Upper lobe of left lung (tissue), 6 donors: ENCODE data around the gene LRRC8B. TPM values are rescaled to one million over a fixed set of nuclear protein-coding genes. Genes with fewer than 3 reads are reported as not detected.

Source experiments
- ATAC-seq, 2 donors: fragments of 200-7000 bp; cut with Tn5 transposase; one replicate each; pipeline ENCODE4 v1.9.1; 2022; ENCODE audit warnings: mild to moderate bottlenecking in 2 of 2, moderate library complexity in 2 of 2; ENCODE audit not compliant: low FRiP score in 2 of 2
- DNase-seq, 2 donors: peaks; one replicate each; pipeline ENCODE4 v3.0.0-alpha.2; 2019 to 2020
- H3K27ac ChIP-seq, 4 donors: fragments of 200-600 bp; sonication (generic); one replicate each; pipeline ENCODE4 v1.5.1; 2016 to 2019
- H3K27me3 ChIP-seq, 4 donors: fragments of 200-600 bp; sonication (generic); one replicate each; pipeline ENCODE4 v1.5.1; 2017 to 2019
- H3K36me3 ChIP-seq, 4 donors: fragments of 200-600 bp; sonication (generic); one replicate each; pipeline ENCODE4 v1.5.1; 2016 to 2019
- H3K4me1 ChIP-seq, 4 donors: fragments of 200-600 bp; sonication (generic); one replicate each; pipeline ENCODE4 v1.5.1; 2018 to 2019
- H3K4me3 ChIP-seq, 4 donors: fragments of 200-600 bp; sonication (generic); one replicate each; pipeline ENCODE4 v1.5.1; 2017 to 2019; ENCODE audit warnings: mild to moderate bottlenecking in 2 of 4, moderate library complexity in 1 of 4
- H3K9me3 ChIP-seq, 4 donors: fragments of 200-600 bp; sonication (generic); one replicate each; pipeline ENCODE4 v1.5.1; 2018 to 2019
- CTCF ChIP-seq, 6 experiments: fragments of 450-650 bp in 4 of 6; fragments of 200-600 bp in 2 of 6; sonication (generic) in 2 of 6; IDR thresholded peaks; one replicate each; pipeline ENCODE4 v1.5.1; 2016 to 2019; ENCODE audit warnings: antibody characterized with exemption in 6 of 6
- EP300 ChIP-seq, 4 donors: sonication (generic); formaldehyde crosslinking; IDR thresholded peaks; one replicate each; pipeline ENCODE4 v1.5.1; 2017; ENCODE audit warnings: antibody characterized with exemption in 4 of 4, control low read depth in 2 of 4
- POLR2A ChIP-seq, 4 donors: fragments of 450-650 bp; IDR thresholded peaks; one replicate each; pipeline ENCODE4 v1.5.1; 2016 to 2017; ENCODE audit warnings: antibody characterized with exemption in 4 of 4, mild to moderate bottlenecking in 2 of 4
- POLR2AphosphoS5 ChIP-seq, 2 donors: sonication (generic); formaldehyde crosslinking; IDR thresholded peaks; one replicate each; pipeline ENCODE4 v1.5.1; 2017; ENCODE audit warnings: antibody characterized with exemption in 2 of 2
- WGBS, 2 donors: methylation state at CpG; one replicate each; pipeline ENCODE4 v1.1.5; 2017 to 2018; 5-methylcytosine and 5-hydroxymethylcytosine counted together
- total RNA-seq, 6 donors: library from RNA; depleted of rRNA in 4 of 6; stranded (reverse); fragments of >200 nt in 4 of 6; gene quantifications; one replicate each; pipeline versions ENCODE4 v1.1.0 to v1.2.1, GENCODE V29; 2016 to 2021
- donor health status: DM: no; HTN: no; CAD: no; lungs with moderate emphysema.
- donor health status: DM: no; HTN: yes; CAD: no; lungs with severe emphysema.

The LRRC8B gene
- total RNA-seq, 6 donors from 2014 or later: 7.1 to 20.2 (median 14.8) TPM

GRCh38 chr1:89632657-89633247 is 108.1 kb downstream of the LRRC8B start, which contains the start of gene LRRC8C:
LRRC8C (plus strand) TSS chr1:89633120; CDS start chr1:89686474, 53,354 bp downstream.
- peak within 1 kb of the TSS; percentile 81 to 94 (median 90) for H3K4me3 ChIP-seq
- DNase-seq (peak; percentile 89 to 98), ATAC-seq (peak; percentile 89 to 98)
- TF ChIP-seq CTCF (IDR thresholded peaks at IDR 0.05): peak; percentile 79 to 96 (median 94)
- TF ChIP-seq EP300 (IDR thresholded peaks at IDR 0.05): no peak
- peak in 2 of 4 donors; percentile 22 to 69 for TF ChIP-seq POLR2A (IDR thresholded peaks at IDR 0.05)
- TF ChIP-seq POLR2AphosphoS5 (IDR thresholded peaks at IDR 0.05): peak in 1 of 2 donors; percentile 32
- H3K27ac ChIP-seq: peak within 1 kb of the TSS; percentile 81 to 96 (median 94)
- no peaks in the 10 kb centered on the region for H3K27me3 ChIP-seq
- WGBS, 2 donors: 0% methylated on average over 10 to 29 of the region's 76 CpGs
- H3K36me3 ChIP-seq: no peaks in the 10 kb centered on the region
- H3K4me1 ChIP-seq: peaks cover 12 to 36% (median 24%) of the 10 kb centered on the region in 4 donors
- H3K9me3 ChIP-seq: no peaks in the 10 kb centered on the region

- peak overlapping the region; percentile 81 to 96 (median 94) for H3K27ac ChIP-seq
- H3K4me1 ChIP-seq: peaks cover 12 to 36% (median 25%) of the 10 kb centered on the region in 4 donors
- no peaks in the 10 kb centered on the region for H3K27me3 ChIP-seq
- H3K9me3 ChIP-seq: no peaks in the 10 kb centered on the region
- ATAC-seq (peak; percentile 74 to 83), DNase-seq (peak; percentile 56 to 92)
- no peaks in the 10 kb centered on the region for H3K36me3 ChIP-seq
- TF ChIP-seq POLR2A (IDR thresholded peaks at IDR 0.05): peak in 1 of 4 donors; percentile 26
- no peak for TF ChIP-seq EP300 (IDR thresholded peaks at IDR 0.05)
- WGBS, 2 donors: 0 to 1% methylated on average over 4 to 30 of the region's 57 CpGs
- H3K4me3 ChIP-seq: peak overlapping the region; percentile 81 to 94 (median 90)
Measured at GRCh38 chr1:89633248-89633799, 108.7 kb downstream of the LRRC8B start.

GRCh38 chr1:89633800-89634625 is 109.4 kb downstream of the LRRC8B start:
- TF ChIP-seq CTCF (IDR thresholded peaks at IDR 0.05) (no peak), POLR2A (IDR thresholded peaks at IDR 0.05) (no peak), POLR2AphosphoS5 (IDR thresholded peaks at IDR 0.05) (no peak), EP300 (IDR thresholded peaks at IDR 0.05) (no peak)
- peaks cover 12 to 36% (median 25%) of the 10 kb centered on the region in 4 donors for H3K4me1 ChIP-seq
- no peaks in the 10 kb centered on the region for H3K9me3 ChIP-seq
- ATAC-seq (peak in 1 of 2 donors; percentile 34), DNase-seq (no peak)
- peak overlapping the region; percentile 81 to 96 (median 94) for H3K27ac ChIP-seq
- no peaks in the 10 kb centered on the region for H3K27me3 ChIP-seq
- 6 to 8% methylated on average over 31 to 32 of the region's 32 CpGs for WGBS, 2 donors
- H3K4me3 ChIP-seq: peak overlapping the region; percentile 81 to 94 (median 90)
- H3K36me3 ChIP-seq: no peaks in the 10 kb centered on the region

DNA sequence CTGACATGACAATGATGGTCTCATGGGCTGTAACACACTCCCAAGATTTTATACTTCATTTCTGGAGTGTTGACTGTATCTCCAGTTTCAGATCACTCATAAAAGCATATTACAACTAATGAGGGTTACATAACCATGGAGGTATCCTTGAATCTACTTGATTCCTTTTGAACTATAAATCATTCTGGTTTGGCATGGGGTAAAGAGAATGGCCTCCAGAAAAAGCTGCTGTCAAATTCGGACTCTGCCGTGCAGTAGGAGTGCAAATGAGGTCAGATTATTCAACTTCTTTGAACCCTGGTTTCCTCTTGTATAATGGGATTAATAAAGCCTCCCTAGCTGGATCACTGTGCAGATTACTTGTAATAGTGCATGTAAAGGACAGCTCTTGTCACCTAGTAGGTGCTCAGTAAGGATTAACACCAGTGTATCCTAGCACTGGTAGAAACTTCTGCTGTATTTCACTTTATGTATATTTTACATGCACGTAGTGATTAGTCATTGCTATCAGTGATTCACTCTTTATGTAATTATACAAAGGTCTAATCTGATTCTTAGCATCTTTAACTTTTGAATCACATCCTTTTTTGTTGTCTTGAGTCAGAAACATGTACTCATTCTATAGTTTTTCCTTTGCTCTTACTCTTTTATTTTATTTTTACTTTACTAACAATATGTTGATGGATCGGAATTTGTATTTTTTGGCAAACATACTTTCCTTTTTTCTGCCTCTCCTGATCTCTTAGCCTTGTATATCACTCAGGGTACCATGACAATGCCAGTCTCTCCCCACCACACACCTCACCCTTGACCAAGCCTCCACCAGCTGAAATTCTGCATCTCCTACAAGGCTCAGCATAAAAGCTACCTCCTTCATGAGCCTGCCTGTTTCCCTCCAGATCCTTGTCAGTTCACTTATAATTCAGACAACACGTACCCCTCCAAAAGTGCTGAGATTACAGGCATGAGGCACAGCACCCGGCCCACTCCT is 111.5 kb downstream of the LRRC8B start:
- Histone ChIP-seq H3K27me3 (no peaks in the 10 kb centered on the region), H3K9me3 (no peaks in the 10 kb centered on the region), H3K4me3 (no peak overlapping the region), H3K27ac (peak overlapping the region in 1 of 4 donors; percentile 31), H3K4me1 (peaks cover 12 to 36% (median 25%) of the 10 kb centered on the region in 4 donors), H3K36me3 (no peaks in the 10 kb centered on the region)
- no peak for TF ChIP-seq POLR2AphosphoS5 (IDR thresholded peaks at IDR 0.05)
- no peak for TF ChIP-seq CTCF (IDR thresholded peaks at IDR 0.05)
- TF ChIP-seq EP300 (IDR thresholded peaks at IDR 0.05): no peak
- no peak for TF ChIP-seq POLR2A (IDR thresholded peaks at IDR 0.05)
- WGBS, 2 donors: 65 to 78% methylated on average over 6 of the region's 6 CpGs
- DNase-seq (no peak), ATAC-seq (no peak)
